VCaP (cell line): ENCODE measurements around the gene SLC12A4.

Experiments
- H3K27ac ChIP-seq: fragments of 450-650 bp; 2 replicates; pipeline ENCODE4 v1.5.1; 2017
- CTCF ChIP-seq: fragments of 450-650 bp; conservative IDR thresholded peaks from 2 replicates; pipeline ENCODE4 v1.5.1; 2017; ENCODE audit warnings: mild to moderate bottlenecking, moderate library complexity

SLC12A4 gene

GRCh38 chr16:67963662-67964321, 4.6 kb downstream of the SLC12A4 start:
- TF ChIP-seq CTCF, result no peak

GRCh38 chr16:67963292-67963661, 5.2 kb downstream of the SLC12A4 start:
- no peak overlapping the region for H3K27ac ChIP-seq
- no peak for TF ChIP-seq CTCF

More at GRCh38 chr16:67963662-67964321, 4.6 kb downstream of the SLC12A4 start:
- H3K27ac ChIP-seq, result no peak overlapping the region

GRCh38 chr16:67962135-67962534, 6.3 kb downstream of the SLC12A4 start:
- no peak for TF ChIP-seq CTCF
- no peak overlapping the region for H3K27ac ChIP-seq

- no peak for TF ChIP-seq CTCF
- H3K27ac ChIP-seq, result no peak overlapping the region
Measured at GRCh38 chr16:67961551-67961957, 6.9 kb downstream of the SLC12A4 start.

- no peak for TF ChIP-seq CTCF
- no peak overlapping the region for H3K27ac ChIP-seq
Measured at GRCh38 chr16:67959536-67960329, 8.7 kb downstream of the SLC12A4 start.

- no peak overlapping the region for H3K27ac ChIP-seq
- no peak for TF ChIP-seq CTCF
Measured at GRCh38 chr16:67957622-67958021, 10.8 kb downstream of the SLC12A4 start.

GRCh38 chr16:67954421-67955196, 13.8 kb downstream of the SLC12A4 start:
- no peak overlapping the region for H3K27ac ChIP-seq
- no peak for TF ChIP-seq CTCF
